Panc1 (cell line): ENCODE results near the gene ARHGEF6. TPM values are rescaled to one million over a fixed set of nuclear protein-coding genes. Genes with fewer than 3 reads are reported as not detected.

Experiments
- ATAC-seq: fragments of 200-7000 bp; cut with Tn5 transposase; 2 replicates; pipeline ENCODE4 v1.9.1; 2020; ENCODE audit warnings: mild to moderate bottlenecking, moderate library complexity
- BruUV-seq: library from RNA; stranded (reverse); fragments of 400-500 nt; replicated peaks from 2 replicates; lab custom pipeline; 2021; lab: Mats Ljungman, UMichigan
- CTCF ChIA-PET: fragments of 300-600 bp; sonication (Branson Sonifier 250); formaldehyde crosslinking; loops from one replicate; lab custom pipeline; 2022; ENCODE audit warnings: antibody characterized with exemption; lab: Charles Lee
- POLR2A ChIA-PET: fragments of 300-600 bp; sonication (Branson Sonifier 250); formaldehyde crosslinking; loops from one replicate; lab custom pipeline; 2022; ENCODE audit warnings: antibody characterized with exemption; lab: Charles Lee
- DNase-seq: peaks from one replicate; pipeline ENCODE4 v3.0.0-alpha.2; 2010; ENCODE audit warnings: low read depth, low spot score
- H3K27ac ChIP-seq: 2 replicates; pipeline ENCODE4 v1.5.1; 2011; ENCODE audit warnings: mild to moderate bottlenecking, low read length, inconsistent platforms
- H3K27me3 ChIP-seq: fragments of 200-500 bp; sonication (Bioruptor generic); 2 replicates; pipeline ENCODE4 v1.6.0; 2014; ENCODE audit warnings: low read length, inconsistent platforms; ENCODE audit not compliant: control insufficient read depth, insufficient read depth
- H3K36me3 ChIP-seq: fragments of 200-500 bp; sonication (Bioruptor generic); 2 replicates; pipeline ENCODE4 v1.5.1; 2014; ENCODE audit warnings: inconsistent platforms, mild to moderate bottlenecking, low read length, moderate library complexity; ENCODE audit not compliant: control insufficient read depth, insufficient read depth
- H3K4me1 ChIP-seq: 2 replicates; pipeline ENCODE4 v1.5.1; 2011; ENCODE audit warnings: inconsistent platforms, mild to moderate bottlenecking, low read length, moderate library complexity; ENCODE audit not compliant: control insufficient read depth, insufficient read depth
- H3K4me3 ChIP-seq, 2 experiments: 2 replicates each; pipeline ENCODE4 v1.5.1; 2011 to 2012; ENCODE audit warnings: low read depth in 2 of 2, low read length in 2 of 2, mild to moderate bottlenecking in 2 of 2, inconsistent platforms in 1 of 2, moderate library complexity in 1 of 2
- H3K9me3 ChIP-seq: fragments of 200-500 bp; sonication (Bioruptor generic); 2 replicates; pipeline ENCODE4 v1.5.1; 2014; ENCODE audit warnings: low read depth, mild to moderate bottlenecking, inconsistent platforms, low read length, moderate library complexity; ENCODE audit not compliant: control insufficient read depth, insufficient read depth
- POLR2AphosphoS5 ChIP-seq: IDR thresholded peaks from 2 replicates; pipeline ENCODE4 v1.6.1; 2012; ENCODE audit warnings: mild to moderate bottlenecking, low read depth, low read length, moderate library complexity
- SIN3A ChIP-seq: IDR thresholded peaks from 2 replicates; pipeline ENCODE4 v1.6.1; 2012; ENCODE audit warnings: low read depth, mild to moderate bottlenecking, low read length, moderate library complexity, borderline replicate concordance; ENCODE audit not compliant: insufficient read depth
- TCF7L2 ChIP-seq: IDR thresholded peaks from 2 replicates; pipeline ENCODE4 v1.6.1; 2011; ENCODE audit warnings: mild to moderate bottlenecking, low read depth, low read length, inconsistent platforms
- in situ Hi-C: cut with HindIII; loops from 2 replicates; pipeline ENCODE4 v1.10.0; 2016; ENCODE audit warnings: low sequenced_read_pairs, low pct_unique_long_range_greater_than_20kb
- intact Hi-C: fragments of 100-400 bp; cut with micrococcal nuclease; formaldehyde crosslinking; loops from one replicate; pipeline ENCODE4 v1.10.0; 2022; ENCODE audit not compliant: unreplicated experiment
- total RNA-seq: library from RNA; stranded (reverse); gene quantifications from one replicate; pipeline ENCODE4 v1.2.1, GENCODE V29; 2021; ENCODE audit not compliant: unreplicated experiment
- TF ChIP-seq, protein P1 (sequence below): fragments of 450-650 bp; IDR thresholded peaks from 2 replicates; pipeline ENCODE4 v1.5.1; 2017; ENCODE audit warnings: mild to moderate bottlenecking
- TF ChIP-seq, protein P2 (sequence below), 2 experiments: IDR thresholded peaks; 2 replicates each; pipeline ENCODE4 v1.6.1; 2011 to 2012; ENCODE audit warnings: low read depth in 2 of 2, control low read depth in 1 of 2, low read length in 1 of 2, mild to moderate bottlenecking in 1 of 2, moderate library complexity in 1 of 2; ENCODE audit not compliant: insufficient read depth in 1 of 2

ARHGEF6 gene
- total RNA-seq, 1 experiment from 2014 or later, result 35.5 TPM

DNA sequence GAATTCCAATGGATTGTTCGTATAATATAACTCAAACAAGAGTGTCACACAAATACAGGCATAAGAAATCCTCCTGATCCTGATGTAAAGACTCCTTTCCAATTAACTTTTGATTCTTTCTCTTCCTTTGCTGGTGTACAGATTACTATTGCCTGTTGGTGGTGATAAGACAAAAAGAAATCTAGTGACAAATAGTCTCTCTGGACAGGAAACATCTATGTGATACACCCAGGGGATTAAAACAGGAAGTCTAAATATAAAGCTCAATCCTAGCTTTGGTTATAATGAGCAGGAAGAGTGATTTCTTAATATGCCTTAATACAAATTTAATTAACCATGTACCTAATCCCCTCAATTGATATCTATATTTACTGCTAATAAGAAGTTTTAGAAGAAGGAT lies 45.1 kb downstream of the ARHGEF6 start:
- no TSS peak for BruUV-seq
- DNase-seq (no peak), ATAC-seq (no peak)
- no peaks in the 10 kb centered on the region for H3K36me3 ChIP-seq
- no peaks in the 10 kb centered on the region for H3K9me3 ChIP-seq
- intact Hi-C loops (no loop called here), in situ Hi-C loops (no loop called here)
- ChIA-PET CTCF (no interaction called here), POLR2A (no interaction called here)
- no peak overlapping the region for H3K27ac ChIP-seq
- H3K27me3 ChIP-seq, result no peaks in the 10 kb centered on the region
- TF ChIP-seq POLR2AphosphoS5 (no peak), SIN3A (no peak)
- TF ChIP-seq, protein P1, sequence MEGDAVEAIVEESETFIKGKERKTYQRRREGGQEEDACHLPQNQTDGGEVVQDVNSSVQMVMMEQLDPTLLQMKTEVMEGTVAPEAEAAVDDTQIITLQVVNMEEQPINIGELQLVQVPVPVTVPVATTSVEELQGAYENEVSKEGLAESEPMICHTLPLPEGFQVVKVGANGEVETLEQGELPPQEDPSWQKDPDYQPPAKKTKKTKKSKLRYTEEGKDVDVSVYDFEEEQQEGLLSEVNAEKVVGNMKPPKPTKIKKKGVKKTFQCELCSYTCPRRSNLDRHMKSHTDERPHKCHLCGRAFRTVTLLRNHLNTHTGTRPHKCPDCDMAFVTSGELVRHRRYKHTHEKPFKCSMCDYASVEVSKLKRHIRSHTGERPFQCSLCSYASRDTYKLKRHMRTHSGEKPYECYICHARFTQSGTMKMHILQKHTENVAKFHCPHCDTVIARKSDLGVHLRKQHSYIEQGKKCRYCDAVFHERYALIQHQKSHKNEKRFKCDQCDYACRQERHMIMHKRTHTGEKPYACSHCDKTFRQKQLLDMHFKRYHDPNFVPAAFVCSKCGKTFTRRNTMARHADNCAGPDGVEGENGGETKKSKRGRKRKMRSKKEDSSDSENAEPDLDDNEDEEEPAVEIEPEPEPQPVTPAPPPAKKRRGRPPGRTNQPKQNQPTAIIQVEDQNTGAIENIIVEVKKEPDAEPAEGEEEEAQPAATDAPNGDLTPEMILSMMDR, result no peak
- TF ChIP-seq, protein P2, sequence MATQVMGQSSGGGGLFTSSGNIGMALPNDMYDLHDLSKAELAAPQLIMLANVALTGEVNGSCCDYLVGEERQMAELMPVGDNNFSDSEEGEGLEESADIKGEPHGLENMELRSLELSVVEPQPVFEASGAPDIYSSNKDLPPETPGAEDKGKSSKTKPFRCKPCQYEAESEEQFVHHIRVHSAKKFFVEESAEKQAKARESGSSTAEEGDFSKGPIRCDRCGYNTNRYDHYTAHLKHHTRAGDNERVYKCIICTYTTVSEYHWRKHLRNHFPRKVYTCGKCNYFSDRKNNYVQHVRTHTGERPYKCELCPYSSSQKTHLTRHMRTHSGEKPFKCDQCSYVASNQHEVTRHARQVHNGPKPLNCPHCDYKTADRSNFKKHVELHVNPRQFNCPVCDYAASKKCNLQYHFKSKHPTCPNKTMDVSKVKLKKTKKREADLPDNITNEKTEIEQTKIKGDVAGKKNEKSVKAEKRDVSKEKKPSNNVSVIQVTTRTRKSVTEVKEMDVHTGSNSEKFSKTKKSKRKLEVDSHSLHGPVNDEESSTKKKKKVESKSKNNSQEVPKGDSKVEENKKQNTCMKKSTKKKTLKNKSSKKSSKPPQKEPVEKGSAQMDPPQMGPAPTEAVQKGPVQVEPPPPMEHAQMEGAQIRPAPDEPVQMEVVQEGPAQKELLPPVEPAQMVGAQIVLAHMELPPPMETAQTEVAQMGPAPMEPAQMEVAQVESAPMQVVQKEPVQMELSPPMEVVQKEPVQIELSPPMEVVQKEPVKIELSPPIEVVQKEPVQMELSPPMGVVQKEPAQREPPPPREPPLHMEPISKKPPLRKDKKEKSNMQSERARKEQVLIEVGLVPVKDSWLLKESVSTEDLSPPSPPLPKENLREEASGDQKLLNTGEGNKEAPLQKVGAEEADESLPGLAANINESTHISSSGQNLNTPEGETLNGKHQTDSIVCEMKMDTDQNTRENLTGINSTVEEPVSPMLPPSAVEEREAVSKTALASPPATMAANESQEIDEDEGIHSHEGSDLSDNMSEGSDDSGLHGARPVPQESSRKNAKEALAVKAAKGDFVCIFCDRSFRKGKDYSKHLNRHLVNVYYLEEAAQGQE (IDR thresholded peaks at IDR 0.05; ENCODE audit: insufficient read depth in 1 of 2, low read depth in 2 of 2, low read length in 1 of 2), result no peak
- peaks cover 8% of the 10 kb centered on the region; the same call in 1 of the 2 replicates for H3K4me1 ChIP-seq
- no peak overlapping the region for H3K4me3 ChIP-seq

DNA sequence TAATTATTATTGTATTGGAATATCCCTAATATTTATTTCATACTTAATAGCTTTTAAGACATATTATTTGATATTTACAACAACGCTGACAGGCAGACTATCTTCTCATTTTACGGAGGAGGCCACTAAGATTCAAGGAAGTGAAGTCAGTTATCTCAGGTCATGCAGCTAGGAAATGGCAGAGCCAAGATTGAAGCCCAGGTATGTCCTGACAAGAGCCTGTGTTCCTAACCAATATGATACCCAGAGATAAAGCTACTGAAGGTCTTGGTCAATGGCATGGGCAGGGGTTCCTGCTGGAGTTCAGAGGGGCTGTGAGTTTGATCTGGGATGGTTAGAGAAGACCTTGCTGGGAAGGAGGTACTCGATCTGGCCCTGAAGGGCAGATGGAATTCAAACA lies 47.1 kb downstream of the ARHGEF6 start:
- BruUV-seq, result no TSS peak
- in situ Hi-C loops, result no loop called here
- ChIA-PET CTCF (no interaction called here), POLR2A (no interaction called here)
- H3K27ac ChIP-seq, result no peak overlapping the region
- H3K9me3 ChIP-seq, result no peaks in the 10 kb centered on the region
- TF ChIP-seq SIN3A, result no peak
- TF ChIP-seq, protein P2 (IDR thresholded peaks at IDR 0.05; ENCODE audit: insufficient read depth in 1 of 2, low read depth in 2 of 2, low read length in 1 of 2), result no peak
- no peak for TF ChIP-seq TCF7L2
- H3K36me3 ChIP-seq, result no peaks in the 10 kb centered on the region
- intact Hi-C loops, result no loop called here
- H3K4me1 ChIP-seq, result peaks cover 8% of the 10 kb centered on the region; the same call in 1 of the 2 replicates
- ATAC-seq (no peak), DNase-seq (no peak)
- H3K27me3 ChIP-seq, result no peaks in the 10 kb centered on the region
- H3K4me3 ChIP-seq, result no peak overlapping the region
